SU-DHL-6 (cell line): Measurements from ENCODE around the gene VENTX.

Source experiments
- CTCF ChIP-seq: fragments of 200-600 bp; sonication (generic); IDR thresholded peaks from one replicate; pipeline ENCODE4 v1.5.1; 2017; ENCODE audit warnings: antibody characterized with exemption, mild to moderate bottlenecking, low read length, moderate library complexity; ENCODE audit not compliant: insufficient read depth, poor library complexity, severe bottlenecking
- EZH2phosphoT487 ChIP-seq: fragments of 200-600 bp; sonication (generic), shearing (Covaris generic); conservative IDR thresholded peaks from 2 replicates; pipeline ENCODE4 v1.6.1; 2018; ENCODE audit warnings: mild to moderate bottlenecking, antibody characterized with exemption, low read length, moderate library complexity, mixed read lengths

GRCh38 chr10:133211959-133212852, 25.4 kb upstream of the VENTX start:
- TF ChIP-seq CTCF = no peak
- no peak for TF ChIP-seq EZH2phosphoT487
